Measurements from ENCODE around the gene DSCAML1.

DSCAML1 gene

DNA sequence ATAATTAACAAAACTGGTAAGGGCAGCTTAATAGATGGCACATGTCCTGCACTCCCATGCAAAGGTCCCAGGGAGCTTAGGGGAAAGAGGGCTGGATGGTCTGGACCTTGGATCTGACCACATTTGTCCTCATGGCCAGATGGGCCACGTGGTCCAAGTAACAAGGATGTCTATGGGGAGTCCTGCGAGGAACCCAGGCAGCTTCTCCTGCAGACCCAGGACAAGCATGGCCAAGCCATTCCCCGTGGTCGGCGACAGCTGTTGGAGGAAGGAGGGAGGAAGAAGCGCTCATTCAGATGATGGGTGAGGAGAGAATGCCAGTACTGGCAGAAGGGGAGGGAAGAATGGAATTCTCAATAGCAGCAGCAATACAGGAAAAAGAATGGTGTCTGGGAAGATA lies 109.2 kb downstream of the DSCAML1 start:
- no peak for DNase-seq

DNA sequence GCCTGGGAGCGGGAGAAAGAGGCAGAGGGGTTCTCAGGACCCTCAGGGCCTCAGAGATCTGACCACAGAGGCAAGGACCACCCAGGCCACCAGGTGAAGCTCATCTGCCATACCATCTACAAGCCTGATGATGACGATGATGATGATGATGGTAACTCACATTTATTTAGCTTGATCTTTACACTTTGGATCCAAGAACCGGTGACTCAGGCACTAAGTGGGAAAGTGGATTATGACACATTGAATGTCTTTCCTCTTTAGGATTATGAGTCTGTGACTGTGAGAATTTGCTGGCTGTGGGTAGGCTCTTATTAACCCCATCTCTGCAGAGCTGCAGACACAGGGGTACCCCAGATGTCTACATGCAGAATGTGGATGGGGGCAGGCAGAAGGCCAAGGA lies 110.3 kb downstream of the DSCAML1 start:
- DNase-seq = no peak

DNA sequence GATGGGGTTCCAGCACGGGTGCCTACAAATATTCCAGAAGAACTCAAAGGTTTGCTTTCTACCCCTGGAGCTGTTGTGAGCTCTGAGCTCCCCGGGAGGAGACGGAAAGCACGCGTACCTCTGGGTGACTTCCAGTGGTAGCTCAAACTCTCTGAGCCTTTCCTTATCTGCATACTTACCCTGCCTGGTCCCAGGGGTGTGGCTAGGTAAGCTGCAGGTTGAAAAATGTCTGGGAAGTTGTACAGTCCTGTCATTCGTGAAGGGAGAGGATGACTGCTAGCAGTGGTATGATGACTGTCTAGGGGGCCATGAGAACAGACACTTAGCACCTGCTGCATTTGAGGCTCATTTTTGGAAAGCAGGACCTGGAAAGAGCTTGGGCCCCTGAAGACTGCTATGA lies 111.5 kb downstream of the DSCAML1 start:
- DNase-seq = no peak

DNA sequence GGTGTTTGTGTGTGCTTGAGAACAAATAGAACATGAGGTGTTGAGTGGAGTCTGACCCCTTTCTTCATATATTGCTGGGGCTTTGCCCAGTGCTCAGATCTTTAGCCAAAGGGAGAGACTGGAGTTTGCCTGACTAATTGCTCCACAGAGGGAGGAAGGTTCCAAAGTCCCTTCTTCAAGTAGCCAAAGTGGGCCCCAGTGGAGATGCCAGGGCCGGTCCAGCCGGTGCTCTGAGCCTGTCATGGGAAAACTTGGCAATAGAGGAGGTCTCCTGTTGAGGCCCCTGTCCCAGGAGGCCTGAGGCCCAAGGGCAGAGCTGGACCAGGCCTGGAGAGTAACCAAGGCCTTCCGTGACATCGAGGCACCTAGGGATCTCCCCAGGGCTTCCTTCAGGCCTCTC lies 112.3 kb downstream of the DSCAML1 start:
- DNase-seq = no peak

DNA sequence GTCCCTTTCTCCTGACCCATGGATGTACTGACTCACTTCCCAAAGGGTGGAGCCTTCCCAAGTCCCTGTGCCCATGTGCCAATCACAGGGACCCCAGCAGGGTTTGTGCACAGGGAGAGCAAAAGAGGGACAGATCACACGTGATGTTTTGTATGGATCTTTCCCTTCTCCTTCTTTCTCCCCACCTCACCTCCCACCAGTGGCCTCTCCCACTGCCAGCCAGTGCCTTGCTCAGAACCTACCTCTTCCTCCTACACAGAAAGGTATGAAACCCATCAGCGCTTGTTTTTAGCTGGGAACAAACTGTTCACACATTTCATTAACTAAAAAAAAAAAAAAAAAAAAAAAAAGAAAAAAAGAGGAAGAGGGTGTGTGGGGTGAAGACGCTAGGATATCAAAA lies 112.9 kb downstream of the DSCAML1 start:
- no peak for DNase-seq

DNA sequence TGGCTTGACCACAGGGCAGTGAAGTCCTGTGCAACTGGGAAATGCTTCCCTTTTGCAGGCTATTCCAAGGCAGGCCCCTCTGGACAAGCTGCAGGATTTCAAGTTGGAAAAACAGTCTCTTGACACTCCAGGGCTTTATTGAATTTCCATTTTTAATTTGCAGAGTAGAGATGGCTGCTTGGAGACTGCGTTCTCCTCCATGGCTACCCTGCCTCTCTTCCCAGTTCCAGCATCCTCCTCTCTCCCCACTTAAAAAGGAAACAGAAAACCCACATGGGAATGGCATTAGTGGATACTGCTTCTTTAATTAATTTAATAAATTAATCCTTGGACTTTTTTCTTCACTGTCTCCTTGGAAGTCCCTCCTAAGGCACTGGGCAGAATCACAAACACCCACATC lies 115.6 kb downstream of the DSCAML1 start:
- DNase-seq = no peak

DNA sequence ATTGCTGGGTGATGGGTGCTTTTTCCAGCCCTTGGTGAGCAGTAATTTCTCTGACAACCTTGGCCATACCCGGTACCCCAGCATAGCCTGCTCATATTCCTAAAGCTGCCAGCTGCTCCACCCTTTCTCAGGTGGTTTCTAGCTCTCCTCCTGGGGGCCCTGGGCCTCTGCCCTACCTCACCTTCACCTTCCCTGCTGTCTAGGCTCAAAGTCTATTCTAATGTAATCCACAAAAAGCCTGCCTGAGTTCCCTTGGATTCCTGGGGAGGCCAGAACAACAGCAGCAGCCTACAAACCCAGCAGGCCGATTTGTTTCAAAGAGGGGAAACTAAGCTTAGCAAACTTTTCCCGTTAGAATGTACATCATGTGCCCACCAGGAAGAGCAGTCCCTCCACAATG lies 117.6 kb downstream of the DSCAML1 start:
- no peak for DNase-seq

DNA sequence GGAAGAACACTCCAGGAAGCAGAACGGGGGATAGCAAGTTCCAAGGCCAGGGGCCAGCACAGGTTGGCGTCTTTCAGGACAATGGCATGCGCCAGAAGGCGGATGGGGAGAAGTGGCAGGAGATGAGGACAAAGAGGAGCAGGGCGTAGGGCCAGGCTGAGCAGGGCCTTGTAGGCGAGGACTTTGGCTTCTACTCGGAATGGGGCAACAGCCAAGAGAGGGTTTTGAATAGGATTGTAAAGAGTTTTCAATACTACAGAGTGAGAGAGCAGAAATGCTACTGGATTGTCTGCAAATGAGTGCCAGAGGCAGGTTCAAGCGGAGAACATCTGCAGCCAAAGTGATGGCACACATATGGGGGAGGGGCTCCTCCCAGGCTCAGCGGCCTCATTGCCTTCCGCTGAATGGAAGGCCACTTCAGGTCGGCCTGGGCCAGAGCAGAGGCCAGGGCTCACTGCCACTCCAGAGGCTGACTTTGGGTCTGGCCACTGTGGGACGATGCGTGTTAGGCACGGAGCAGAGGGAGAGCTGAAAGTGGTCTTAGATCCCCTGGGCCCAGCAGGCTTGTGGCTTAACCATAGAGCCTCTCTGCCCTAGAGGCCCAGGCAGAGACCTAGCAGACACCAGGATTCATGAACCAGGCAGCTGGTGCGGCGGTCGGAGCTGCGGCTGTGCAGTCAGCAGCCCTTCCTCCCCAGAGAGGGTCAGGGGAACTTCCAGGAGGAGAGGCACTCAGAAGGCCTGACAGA lies 118.2 kb downstream of the DSCAML1 start:
- no peak for DNase-seq

DNA sequence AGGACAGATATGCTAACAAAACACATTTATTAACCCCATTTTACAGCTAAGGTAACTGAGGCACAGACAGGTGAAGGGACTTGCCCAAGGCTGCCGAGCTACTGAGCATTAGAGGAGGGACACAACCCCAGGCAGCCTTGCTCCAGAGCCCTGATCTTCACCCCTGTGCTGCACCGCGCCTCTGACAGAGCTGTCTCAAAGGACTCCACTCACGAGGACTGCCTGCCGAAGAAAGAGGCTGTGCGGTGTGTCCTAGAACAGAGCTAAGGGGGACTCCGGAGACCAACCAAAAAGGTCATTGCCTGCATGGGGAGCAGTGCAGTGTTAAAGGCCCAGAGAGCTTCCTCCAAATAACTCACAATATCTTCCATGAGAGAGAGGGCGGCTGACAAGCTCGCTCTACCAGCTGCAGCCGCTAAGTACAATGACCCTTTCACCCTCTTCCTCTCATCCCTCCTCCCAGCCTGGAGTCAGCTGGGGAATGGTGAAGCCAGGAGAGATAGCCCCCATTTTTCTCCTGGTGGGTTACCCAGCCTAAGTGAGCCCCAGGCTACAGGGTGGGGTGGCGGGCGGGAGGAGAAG lies 119.2 kb downstream of the DSCAML1 start:
- no peak for DNase-seq

DNA sequence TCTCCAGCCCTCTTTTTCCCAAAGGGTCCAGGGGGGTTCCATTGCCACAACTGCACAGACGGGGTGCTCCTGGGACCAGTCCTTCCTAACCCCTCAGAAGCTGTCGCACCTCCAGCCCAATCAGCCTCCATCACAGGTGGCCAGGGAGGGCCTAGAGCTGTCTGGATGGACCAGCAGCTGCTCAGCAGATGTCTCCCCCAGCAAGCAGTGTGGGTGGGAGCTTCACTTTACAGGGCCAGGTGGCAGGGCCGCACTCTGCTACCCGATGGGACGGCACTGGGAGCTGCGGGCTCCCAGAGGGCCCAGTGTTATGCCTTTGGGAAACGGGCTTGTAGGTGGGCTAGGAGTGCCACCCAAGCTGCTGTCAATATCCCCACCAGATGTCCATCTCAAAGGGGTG lies 120.5 kb downstream of the DSCAML1 start:
- DNase-seq = no peak

DNA sequence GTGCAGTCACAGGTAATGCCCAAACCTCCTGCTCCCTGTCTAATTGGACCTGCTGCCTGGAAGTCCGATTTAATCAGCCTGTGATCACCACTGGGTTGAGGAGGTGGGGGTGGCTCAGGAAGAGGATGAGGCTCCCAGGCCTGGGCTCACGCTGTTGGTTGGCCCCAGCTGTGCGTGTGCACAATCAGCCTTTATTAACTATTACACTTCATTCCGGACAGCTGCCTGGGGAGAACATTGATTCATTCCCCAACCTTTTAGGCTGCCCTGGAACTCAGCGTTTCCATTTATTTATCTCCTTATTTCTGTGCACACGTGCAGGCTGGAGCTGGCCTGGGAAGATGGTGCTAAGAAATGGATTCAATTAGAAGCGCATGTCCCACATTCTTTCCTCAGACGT lies 123.4 kb downstream of the DSCAML1 start:
- no peak for DNase-seq

DNA sequence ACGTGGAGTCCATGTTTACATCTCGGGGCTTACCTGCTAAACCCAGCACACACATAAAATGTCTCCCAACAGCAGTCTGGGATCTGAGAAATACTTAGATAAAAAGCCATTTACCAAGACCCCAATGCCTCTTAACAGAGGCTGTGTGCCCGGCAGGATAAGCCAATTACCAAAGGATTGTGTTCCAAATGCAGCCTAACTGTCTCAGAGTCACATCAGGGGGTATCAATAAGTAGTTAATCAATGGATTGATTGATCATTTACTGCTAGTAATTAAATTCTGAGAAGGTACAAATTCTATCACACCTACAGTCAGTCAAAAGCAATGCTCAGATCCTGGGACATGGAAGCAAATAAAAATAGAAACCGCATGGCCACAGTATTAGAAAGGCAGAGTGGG lies 125.6 kb downstream of the DSCAML1 start:
- no peak for DNase-seq

DNA sequence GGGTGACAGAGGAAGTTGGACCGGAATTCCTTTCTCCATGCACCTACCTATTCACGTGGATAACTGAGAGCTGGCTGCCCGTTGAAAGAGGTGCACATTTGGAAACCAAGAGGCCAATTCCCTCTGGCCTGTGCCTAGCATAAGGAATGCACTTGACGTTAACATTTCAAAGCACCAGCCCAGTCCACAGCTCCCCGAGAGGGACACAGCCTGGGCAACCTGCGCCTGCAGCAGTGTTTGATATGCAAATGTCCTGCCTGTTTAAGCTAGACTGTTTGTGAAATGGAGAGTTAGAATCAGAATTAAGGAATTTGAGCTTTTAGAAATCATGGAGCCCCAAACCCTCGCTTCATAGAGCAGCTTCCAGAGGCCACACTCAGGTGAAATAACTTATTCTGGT lies 126.1 kb downstream of the DSCAML1 start:
- no peak for DNase-seq

DNA sequence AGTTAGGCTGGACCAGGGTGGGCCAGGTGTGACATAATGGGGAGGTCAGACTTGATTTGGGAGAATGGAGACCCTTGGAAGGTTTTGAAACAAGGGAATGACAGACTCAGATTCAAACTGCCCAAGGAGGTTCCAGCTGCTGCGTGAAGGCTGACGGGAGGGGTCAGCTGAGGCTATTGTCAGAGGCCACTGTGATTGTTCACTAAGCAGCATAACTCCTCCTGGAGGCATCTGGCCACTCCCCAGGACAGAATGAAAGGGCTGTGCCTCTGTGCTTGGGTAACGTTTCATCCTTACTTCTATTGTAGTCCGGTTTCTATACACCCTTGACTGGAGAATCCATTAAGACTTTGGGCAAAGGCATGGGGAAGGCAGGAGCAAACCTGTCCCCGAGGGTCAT lies 126.6 kb downstream of the DSCAML1 start:
- no peak for DNase-seq

DNA sequence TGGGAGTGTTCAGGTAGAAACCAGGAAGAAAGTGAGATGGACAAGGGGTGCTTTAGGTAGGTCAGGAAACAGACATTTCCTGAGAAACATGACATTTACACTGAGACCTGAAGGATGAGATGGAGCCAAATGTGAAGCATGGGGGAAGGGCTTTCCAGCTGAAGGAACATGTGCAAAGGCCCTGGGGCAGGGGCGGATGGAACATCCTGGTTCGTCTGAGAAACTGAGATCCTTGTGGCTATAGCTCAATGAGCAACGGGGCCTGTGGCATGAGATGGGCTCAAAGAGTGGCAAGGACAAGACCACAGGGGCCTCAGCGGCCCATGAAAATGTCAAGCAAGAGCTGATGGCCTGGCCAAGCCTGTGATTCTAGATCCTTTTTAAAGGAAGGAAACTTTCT lies 127.4 kb downstream of the DSCAML1 start:
- no peak for DNase-seq

DNA sequence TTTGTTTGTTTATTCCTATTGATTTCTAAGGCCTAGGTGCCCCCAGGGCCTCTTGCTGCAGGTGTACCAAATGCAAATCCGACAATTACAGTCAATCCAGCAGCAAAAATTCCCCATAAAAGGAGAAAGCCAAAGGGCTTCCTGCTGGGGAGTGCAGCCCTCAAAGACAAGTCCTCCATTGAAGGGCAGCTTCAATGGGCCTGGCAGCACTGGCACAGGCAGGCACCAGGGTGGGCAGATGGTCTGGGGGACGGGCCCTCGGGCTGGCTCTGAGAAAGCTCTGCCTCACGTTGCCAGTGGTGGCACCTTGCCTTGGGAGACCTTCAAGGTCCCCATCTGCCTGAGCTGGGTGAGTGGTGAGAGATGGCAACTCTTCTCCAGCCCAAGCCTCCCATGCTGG lies 128.0 kb downstream of the DSCAML1 start:
- no peak for DNase-seq

DNA sequence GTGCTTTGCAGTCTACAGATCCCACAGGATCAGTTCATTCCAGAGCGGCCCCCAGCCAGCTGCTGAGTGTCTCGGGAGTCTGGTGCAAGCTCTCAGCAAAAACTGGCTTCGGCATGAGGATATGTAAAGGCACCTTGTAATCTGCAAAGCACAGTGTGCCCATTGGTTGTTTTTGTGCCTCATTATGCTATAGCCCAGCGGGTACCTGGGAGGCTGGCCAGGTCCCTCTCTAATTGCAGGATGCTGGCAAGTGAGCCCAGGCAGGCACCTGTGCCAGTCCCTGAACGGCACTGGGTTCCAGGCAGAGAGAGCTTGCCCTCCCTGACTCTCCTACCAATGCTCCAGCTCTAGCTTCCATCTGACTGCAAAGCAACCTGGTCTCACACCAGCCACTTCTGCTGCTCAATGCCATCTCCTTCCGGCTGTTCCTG lies 128.7 kb downstream of the DSCAML1 start:
- no peak for DNase-seq

DNA sequence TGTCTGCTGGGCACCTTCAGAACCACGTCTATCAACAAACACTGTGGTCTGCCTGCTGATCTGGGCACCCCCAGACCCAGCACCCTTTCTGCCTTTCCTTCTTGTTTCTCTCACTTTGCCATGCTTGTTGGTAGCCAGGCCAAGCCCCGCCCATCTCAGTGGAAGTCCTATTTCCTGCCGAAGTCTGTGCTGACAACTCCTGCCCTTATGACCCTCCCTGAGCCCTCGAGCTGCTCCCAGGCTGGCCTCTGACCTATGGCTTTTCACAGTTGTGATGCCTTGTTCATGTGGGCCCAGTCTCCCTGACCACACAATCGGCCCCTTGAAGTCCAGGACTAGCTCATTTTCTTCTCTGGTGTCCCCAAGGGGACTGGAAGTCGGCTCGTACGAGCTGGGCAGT lies 132.1 kb downstream of the DSCAML1 start:
- DNase-seq = no peak

DNA sequence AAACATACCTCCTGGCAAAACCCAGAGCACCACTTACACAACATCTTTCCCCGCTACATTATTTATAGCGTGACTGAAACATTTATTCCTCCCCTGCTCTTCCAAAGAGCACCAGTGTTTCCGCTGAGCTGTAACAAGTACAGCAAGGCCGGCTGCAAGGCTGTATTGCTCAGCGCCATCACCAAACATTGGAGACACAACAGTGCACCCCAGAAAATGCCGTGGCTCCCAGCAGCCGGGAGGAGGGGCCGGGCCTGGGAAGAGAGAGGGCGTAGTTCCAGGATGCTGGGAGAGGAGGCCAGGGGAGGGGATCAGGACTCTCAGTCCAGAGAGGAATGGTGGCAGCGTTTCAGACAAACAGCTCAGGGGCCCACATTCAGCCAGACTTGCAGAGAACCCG lies 133.2 kb downstream of the DSCAML1 start:
- DNase-seq = peak; percentile 50

DNA sequence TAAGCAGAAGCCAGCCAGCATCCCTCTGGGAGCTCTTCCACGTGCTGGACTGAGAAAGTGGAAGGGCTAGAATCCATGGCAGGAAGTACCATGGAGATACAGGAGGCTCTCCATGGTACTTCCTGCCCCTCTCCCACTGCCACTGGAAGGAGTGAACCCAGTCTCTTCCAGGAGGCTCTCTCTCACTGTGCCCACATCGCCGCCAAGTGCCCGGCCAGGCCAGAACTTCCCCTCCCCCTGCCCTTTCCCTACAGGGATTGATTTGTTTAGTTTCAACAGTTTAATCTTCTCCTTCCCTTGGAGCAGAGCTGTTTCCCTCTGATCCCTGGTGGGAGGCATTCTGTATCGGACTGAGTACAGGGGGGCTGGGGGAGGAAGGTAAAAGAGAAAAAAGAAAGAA lies 133.6 kb downstream of the DSCAML1 start:
- DNase-seq = peak; percentile 22

DNA sequence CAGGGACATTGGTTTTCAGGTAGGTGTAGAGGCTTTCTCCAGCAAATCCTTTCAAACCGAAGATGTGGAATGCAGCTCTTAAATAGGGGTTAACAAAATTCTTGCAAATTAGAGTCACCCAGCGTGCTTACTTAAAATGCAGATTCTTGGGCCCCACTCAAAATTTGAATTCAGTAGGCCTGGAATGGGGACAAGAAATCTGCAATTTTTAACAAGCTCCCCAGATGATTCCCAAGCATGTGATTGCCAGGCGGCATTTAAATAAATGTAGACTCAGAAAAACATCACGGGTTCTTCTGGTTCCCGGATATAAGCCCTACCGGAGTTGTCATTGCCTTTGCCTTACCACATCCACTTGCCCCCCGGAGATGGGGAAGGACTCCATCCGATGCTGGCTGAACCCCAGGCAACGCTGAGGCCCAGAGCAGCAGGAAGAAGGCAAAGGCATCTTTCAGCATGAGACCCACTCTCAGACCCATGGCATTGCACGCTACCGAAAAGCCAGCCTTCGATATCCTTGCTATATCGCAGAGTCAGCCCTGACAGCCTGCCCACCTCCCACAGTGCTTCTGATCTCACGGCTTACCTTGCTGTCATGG lies 134.2 kb downstream of the DSCAML1 start:
- no peak for DNase-seq

DNA sequence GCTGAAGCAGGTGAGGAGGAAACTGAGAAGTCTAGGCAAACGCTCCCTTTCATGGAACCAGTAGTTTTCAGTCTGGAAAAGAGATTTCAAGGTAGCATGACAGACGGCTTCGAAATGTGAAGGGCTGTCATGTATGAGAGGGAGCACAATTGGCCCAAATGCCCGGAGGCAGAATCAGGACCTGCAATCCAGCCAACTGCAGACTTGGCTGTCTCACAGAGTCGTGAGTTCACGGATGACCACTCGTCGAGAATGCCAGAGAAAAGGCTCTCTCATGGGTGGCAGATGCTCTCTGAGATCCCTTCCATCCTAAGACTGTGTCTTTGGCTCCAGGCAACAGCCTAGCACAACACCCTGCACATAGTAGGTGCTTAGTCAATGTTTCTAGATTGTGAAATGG lies 134.8 kb downstream of the DSCAML1 start:
- DNase-seq = no peak

DNA sequence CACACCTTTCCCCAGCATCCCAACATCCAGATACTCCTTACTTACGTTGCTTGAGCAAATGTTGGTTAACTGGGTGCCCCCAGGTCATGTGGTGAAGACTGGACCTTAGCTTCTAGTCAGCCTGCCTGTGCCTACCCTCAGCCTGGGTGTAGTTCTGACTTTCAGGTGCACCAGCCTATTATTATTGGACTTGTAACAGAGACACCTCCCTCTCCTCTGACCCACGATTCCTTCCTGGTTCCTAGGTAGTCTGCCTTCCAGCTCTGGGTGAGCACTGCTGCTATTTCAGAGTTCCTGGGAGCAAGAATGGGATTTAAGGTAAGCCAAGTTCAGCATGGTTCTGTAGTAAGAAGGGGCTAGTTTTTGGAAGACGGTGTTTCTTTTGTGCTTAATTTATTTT lies 138.2 kb downstream of the DSCAML1 start:
- no peak for DNase-seq

DNA sequence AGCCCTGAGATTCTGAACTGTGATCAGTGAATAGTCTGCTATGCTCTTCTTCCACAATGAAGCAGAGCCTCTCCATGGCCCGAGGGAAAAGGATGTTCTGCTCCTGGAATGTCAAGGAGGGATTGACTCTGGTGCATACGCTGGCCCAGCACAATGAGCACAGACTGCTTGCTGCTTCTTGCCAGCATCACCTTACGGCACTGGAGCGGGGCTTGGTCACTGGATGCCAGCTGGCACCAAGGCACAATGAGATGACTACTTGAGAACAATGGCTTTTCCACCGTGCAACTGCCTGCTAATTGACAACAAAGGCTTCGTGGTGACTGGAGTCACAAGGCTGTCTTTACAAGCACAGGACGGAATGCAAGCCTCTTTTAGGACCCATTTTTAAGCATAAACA lies 139.2 kb downstream of the DSCAML1 start:
- DNase-seq = peak; percentile 47

Measured in DMS153 (cell line).